GM21529 (cell line): ENCODE data around the gene PRRC2C.
A peak's percentile ranks its signal among the peaks of the same experiment; 100 is the strongest.
"Not testable (repeated sequence)": the region's sequence is repeated elsewhere in the genome, so short reads cannot be mapped to it uniquely, and the experiment has no call there.

Experiments
- ATAC-seq: cut with Tn5 transposase; IDR thresholded peaks from one replicate; pipeline ENCODE4 v1.9.1; 2021; ENCODE audit not compliant: unreplicated experiment

The PRRC2C gene

GRCh38 chr1:171583591-171584201 is 98.4 kb downstream of the PRRC2C start:
- ATAC-seq = no peak

- ATAC-seq = no peak
Measured at GRCh38 chr1:171585715-171586114, 100.4 kb downstream of the PRRC2C start.

- no peak for ATAC-seq
Measured at GRCh38 chr1:171588230-171588629, 102.9 kb downstream of the PRRC2C start.

GRCh38 chr1:171590022-171590421 is 104.7 kb downstream of the PRRC2C start:
- no peak for ATAC-seq

- no peak for ATAC-seq
Measured at GRCh38 chr1:171595324-171595723, 110.0 kb downstream of the PRRC2C start.

GRCh38 chr1:171596119-171596518 is 110.8 kb downstream of the PRRC2C start:
- ATAC-seq = no peak

- ATAC-seq = no peak
Measured at GRCh38 chr1:171596705-171597104, 111.4 kb downstream of the PRRC2C start.

- ATAC-seq = no peak
Measured at GRCh38 chr1:171597203-171597602, 111.9 kb downstream of the PRRC2C start.

- not testable (repeated sequence) for ATAC-seq
Measured at GRCh38 chr1:171600310-171600709, 115.0 kb downstream of the PRRC2C start.

GRCh38 chr1:171600862-171601261 is 115.5 kb downstream of the PRRC2C start:
- ATAC-seq = no peak

- ATAC-seq = not testable (repeated sequence)
Measured at GRCh38 chr1:171603042-171603441, 117.7 kb downstream of the PRRC2C start.

- ATAC-seq = no peak
Measured at GRCh38 chr1:171606402-171606941, 121.1 kb downstream of the PRRC2C start.

GRCh38 chr1:171610385-171610784 is 125.1 kb downstream of the PRRC2C start:
- ATAC-seq = peak; percentile 41

- no peak for ATAC-seq
Measured at GRCh38 chr1:171611306-171611705, 126.0 kb downstream of the PRRC2C start.

GRCh38 chr1:171613282-171613681 is 128.0 kb downstream of the PRRC2C start:
- ATAC-seq = no peak

- ATAC-seq = not testable (repeated sequence)
Measured at GRCh38 chr1:171615122-171615906, 130.0 kb downstream of the PRRC2C start.

GRCh38 chr1:171616586-171616985 is 131.3 kb downstream of the PRRC2C start:
- no peak for ATAC-seq

GRCh38 chr1:171622152-171622462 is 136.8 kb downstream of the PRRC2C start, which contains the start of gene MYOCOS:
Gene MYOCOS (plus strand): TSS chr1:171622243. CDS start chr1:171623884, 1,641 bp downstream.
- no peak for ATAC-seq

GRCh38 chr1:171623651-171624331 is 138.5 kb downstream of the PRRC2C start:
- ATAC-seq = no peak

- no peak for ATAC-seq
Measured at GRCh38 chr1:171625225-171625624, 139.9 kb downstream of the PRRC2C start.

- no peak for ATAC-seq
Measured at GRCh38 chr1:171627020-171627419, 141.7 kb downstream of the PRRC2C start.

GRCh38 chr1:171628225-171628624 is 142.9 kb downstream of the PRRC2C start:
- no peak for ATAC-seq
